Kidney (tissue), 19 donors: ENCODE results near the gene NPIPB12. TPM values are rescaled to one million over a fixed set of nuclear protein-coding genes. Genes with fewer than 3 reads are reported as not detected.
A peak's percentile ranks its signal among the peaks of the same experiment; 100 is the strongest.
"Not testable (repeated sequence)": the region's sequence is repeated elsewhere in the genome, so short reads cannot be mapped to it uniquely, and the experiment has no call there.

Source experiments
- DNase-seq, 5 donors: peaks; one replicate each; pipeline ENCODE4 v3.0.0-alpha.2; 2013 to 2020
- FAIRE-seq: peaks from 2 replicates; lab custom pipeline; 2012; peaks lifted over from hg19 to GRCh38; lab: Jason Lieb, UNC
- H3K27ac ChIP-seq, 2 donors: one replicate each; pipeline ENCODE4 v1.7.0; 2013; ENCODE audit warnings: low read depth in 2 of 2, low read length in 2 of 2, inconsistent platforms in 1 of 2
- H3K27me3 ChIP-seq: one replicate; pipeline ENCODE4 v1.7.1; 2013; ENCODE audit warnings: low read length, inconsistent platforms; ENCODE audit not compliant: control insufficient read depth, insufficient read depth
- H3K36me3 ChIP-seq, 3 donors: one replicate each; pipeline versions ENCODE4 v1.7.0 to v1.7.1; 2013; ENCODE audit warnings: low read length in 3 of 3, control low read depth in 1 of 3, inconsistent platforms in 1 of 3; ENCODE audit not compliant: insufficient read depth in 3 of 3, control insufficient read depth in 2 of 3
- H3K4me1 ChIP-seq, 3 donors: one replicate each; pipeline versions ENCODE4 v1.7.0 to v1.7.1; 2013; ENCODE audit warnings: low read length in 3 of 3, inconsistent platforms in 1 of 3, low read depth in 1 of 3; ENCODE audit not compliant: control insufficient read depth in 2 of 3, insufficient read depth in 2 of 3
- H3K4me3 ChIP-seq, 3 donors: one replicate each; pipeline versions ENCODE4 v1.7.0 to v1.8.1; 2013; ENCODE audit warnings: low read length in 3 of 3, control low read depth in 1 of 3, inconsistent platforms in 1 of 3
- H3K9ac ChIP-seq, 3 donors: one replicate each; pipeline versions ENCODE4 v1.7.0 to v1.7.1; 2013; ENCODE audit warnings: low read length in 3 of 3, control low read depth in 1 of 3, inconsistent platforms in 1 of 3
- H3K9me3 ChIP-seq, 3 donors: one replicate each; pipeline versions ENCODE4 v1.7.0 to v1.7.1; 2013; ENCODE audit warnings: low read length in 3 of 3, control low read depth in 1 of 3, inconsistent platforms in 1 of 3; ENCODE audit not compliant: control insufficient read depth in 2 of 3, insufficient read depth in 1 of 3
- intact Hi-C: fragments of 100-400 bp; cut with DNase I; formaldehyde crosslinking; loops from one replicate; pipeline ENCODE4 v1.11.1; 2022
- long read RNA-seq, 10 donors: library from polyadenylated mRNA in 1 of 10; unstranded in 1 of 10; transcript quantifications; one replicate each; pipeline ENCODE4 v2.0.0 and lab custom pipeline, GENCODE V29; 2021 to 2026
- polyA plus RNA-seq: library from polyadenylated mRNA; stranded (reverse); fragments of 350-450 nt; fragmentation: Illumina TruSeq; extraction: RNeasy Lipid Tissue Mini Kit (QIAGEN cat#74804); gene quantifications from one replicate; pipeline ENCODE4 v1.2.3, GENCODE V29; 2014; ENCODE audit warnings: low read depth, low replicate concordance; ENCODE audit not compliant: insufficient read depth
- total RNA-seq: library from RNA; stranded (reverse); fragmentation: NEBNext Ultra II Directional; extraction: Animal tissue kit (Norgen Biotek cat#: 25700); gene quantifications from one replicate; pipeline ENCODE4 v1.2.1, GENCODE V29; 2021
- donor health status: control.
- donor health status: control.
- donor health status: DM: yes; HTN: yes; CAD: no.
- donor health status: Normal renal cell carcinoma (clear cell type).

Gene NPIPB12
- total RNA-seq (68.1 TPM), polyA plus RNA-seq (10.6 TPM)
- long read RNA-seq, donor 1, result 0 reads
- long read RNA-seq, donor 2, result 0 reads
- long read RNA-seq, donor 3, result 0 reads
- long read RNA-seq, donor 4, result 0 reads
- long read RNA-seq, donor 5, result 0 reads
- long read RNA-seq, donor 6, result 0 reads
- long read RNA-seq, donor 7, partial matches to known transcripts, result 0 of 5 reads
- long read RNA-seq, donor 7, other reads (novel, unspliced or antisense), result 5 of 5 reads
- long read RNA-seq, donor 8, result 0 reads
- long read RNA-seq, donor 9, result 0 reads
- long read RNA-seq, donor 10, result 0 reads

- not testable (repeated sequence) for H3K27ac ChIP-seq
Measured at GRCh38 chr16:29506308-29506707, at the start of gene NPIPB12. Gene NPIPB12 (minus strand): TSS chr16:29506408.

GRCh38 chr16:29521520-29521919 is 15.3 kb upstream of the NPIPB12 start:
- intact Hi-C loops, H3K4me1 ChIP-seq, H3K9ac ChIP-seq, H3K27ac ChIP-seq, H3K9me3 ChIP-seq, H3K4me3 ChIP-seq, FAIRE-seq, DNase-seq, H3K36me3 ChIP-seq, H3K27me3 ChIP-seq: not testable (repeated sequence)

More at GRCh38 chr16:29506308-29506707, at the start of gene NPIPB12:
- FAIRE-seq, intact Hi-C loops, DNase-seq, H3K36me3 ChIP-seq, H3K4me3 ChIP-seq, H3K9me3 ChIP-seq, H3K9ac ChIP-seq, H3K4me1 ChIP-seq, H3K27me3 ChIP-seq: not testable (repeated sequence)

- H3K9me3 ChIP-seq, H3K4me1 ChIP-seq, H3K27ac ChIP-seq, H3K4me3 ChIP-seq, H3K9ac ChIP-seq, intact Hi-C loops, FAIRE-seq, H3K36me3 ChIP-seq, H3K27me3 ChIP-seq: not testable (repeated sequence)
- peak in 1 of 5 donors; percentile 52 for DNase-seq
Measured at GRCh38 chr16:29482276-29482675, 23.9 kb downstream of the NPIPB12 start.

- H3K27me3 ChIP-seq, H3K27ac ChIP-seq, intact Hi-C loops, H3K36me3 ChIP-seq, DNase-seq, FAIRE-seq, H3K4me3 ChIP-seq, H3K9me3 ChIP-seq, H3K9ac ChIP-seq, H3K4me1 ChIP-seq: not testable (repeated sequence)
Measured at GRCh38 chr16:29472065-29472464, 34.1 kb downstream of the NPIPB12 start.

- H3K9ac ChIP-seq, H3K9me3 ChIP-seq, H3K27ac ChIP-seq, FAIRE-seq, H3K4me1 ChIP-seq, intact Hi-C loops, H3K27me3 ChIP-seq, H3K36me3 ChIP-seq, H3K4me3 ChIP-seq: not testable (repeated sequence)
- DNase-seq, result peak in 1 of 5 donors; percentile 90
Measured at GRCh38 chr16:29469660-29470059, 36.5 kb downstream of the NPIPB12 start.

- H3K27me3 ChIP-seq, H3K9me3 ChIP-seq, FAIRE-seq, intact Hi-C loops, H3K27ac ChIP-seq, H3K36me3 ChIP-seq, H3K9ac ChIP-seq, DNase-seq, H3K4me1 ChIP-seq, H3K4me3 ChIP-seq: not testable (repeated sequence)
Measured at GRCh38 chr16:29467654-29468366, 38.4 kb downstream of the NPIPB12 start.

GRCh38 chr16:29466904-29467303 is 39.3 kb downstream of the NPIPB12 start:
- FAIRE-seq, H3K27me3 ChIP-seq, intact Hi-C loops, H3K36me3 ChIP-seq, H3K9me3 ChIP-seq, H3K9ac ChIP-seq, H3K4me3 ChIP-seq, H3K4me1 ChIP-seq, H3K27ac ChIP-seq, DNase-seq: not testable (repeated sequence)
